HG03025 (cell line): ENCODE data around the gene SLC38A10.

ENCODE experiments used
- ATAC-seq: cut with Tn5 transposase; IDR thresholded peaks from one replicate; pipeline ENCODE4 v1.9.1; 2021; ENCODE audit warnings: mild to moderate bottlenecking, moderate library complexity; ENCODE audit not compliant: unreplicated experiment, low FRiP score

SLC38A10 gene

GRCh38 chr17:81282141-81282540 is 13.0 kb downstream of the SLC38A10 start:
- no peak for ATAC-seq

DNA sequence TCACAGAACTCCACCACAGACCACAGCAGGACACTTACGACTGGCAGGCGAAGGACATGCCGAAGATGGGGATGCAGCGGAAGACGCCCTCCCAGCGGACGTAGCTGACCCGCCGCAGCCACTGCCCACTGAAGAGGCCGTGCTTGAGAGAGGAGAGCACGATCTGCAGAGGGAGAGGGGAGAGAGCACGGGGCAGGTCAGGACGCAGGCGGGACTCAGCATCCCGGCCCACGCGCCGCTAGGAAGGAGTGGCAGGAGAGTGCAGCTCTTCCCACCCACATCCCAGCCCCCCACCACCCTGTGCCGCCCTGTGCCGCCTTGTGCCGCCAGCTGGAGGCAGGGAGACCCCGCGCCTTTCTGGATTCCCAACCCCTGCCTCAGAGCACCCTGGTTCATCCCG is 14.5 kb downstream of the SLC38A10 start:
- no peak for ATAC-seq

DNA sequence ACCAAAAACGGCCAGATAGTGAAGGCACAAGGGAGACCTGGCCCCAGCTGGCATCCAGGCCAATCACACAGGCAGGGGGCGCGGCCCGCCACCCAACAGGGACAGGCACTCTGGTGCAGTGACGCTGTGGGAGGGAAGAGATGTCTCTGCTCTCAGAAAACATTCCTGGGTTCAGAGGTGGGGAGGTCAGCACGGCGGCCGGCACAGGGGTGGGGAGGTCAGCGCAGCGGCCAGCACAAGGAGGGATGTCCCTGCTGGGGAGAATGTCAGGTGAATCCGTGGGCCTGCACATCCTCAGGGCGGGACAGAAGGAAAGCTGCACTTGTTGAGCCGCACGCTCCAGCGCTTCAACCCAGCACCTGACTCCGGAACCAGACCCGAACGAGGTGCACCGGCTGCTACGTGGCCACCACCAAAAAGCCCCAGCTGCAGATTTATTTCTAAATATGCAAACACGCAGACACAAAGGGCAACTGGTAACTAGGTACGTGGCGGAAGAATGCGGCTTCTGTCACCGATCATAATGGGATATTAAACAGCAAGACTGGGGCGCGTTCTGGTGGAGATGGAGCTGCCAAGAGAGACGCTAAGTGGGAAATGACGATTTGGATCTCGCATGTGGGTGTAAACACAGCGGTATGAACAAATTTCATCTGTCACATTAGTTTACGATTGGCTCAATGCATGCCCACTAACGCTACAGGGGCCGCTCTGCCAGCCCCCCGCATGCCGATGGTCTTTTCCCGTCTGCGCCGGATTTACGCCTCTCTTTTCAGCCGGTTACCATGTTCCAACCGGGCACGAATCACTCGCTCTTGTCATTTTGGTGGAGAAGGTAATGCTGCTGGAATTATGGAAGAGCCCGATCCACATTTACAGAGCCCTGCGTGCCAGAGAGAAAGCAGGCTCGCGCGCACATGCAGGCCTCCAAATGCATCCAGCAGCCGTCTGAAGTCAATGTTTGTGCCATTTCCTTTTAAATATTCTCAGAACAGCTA is 15.5 kb downstream of the SLC38A10 start:
- ATAC-seq: no peak

DNA sequence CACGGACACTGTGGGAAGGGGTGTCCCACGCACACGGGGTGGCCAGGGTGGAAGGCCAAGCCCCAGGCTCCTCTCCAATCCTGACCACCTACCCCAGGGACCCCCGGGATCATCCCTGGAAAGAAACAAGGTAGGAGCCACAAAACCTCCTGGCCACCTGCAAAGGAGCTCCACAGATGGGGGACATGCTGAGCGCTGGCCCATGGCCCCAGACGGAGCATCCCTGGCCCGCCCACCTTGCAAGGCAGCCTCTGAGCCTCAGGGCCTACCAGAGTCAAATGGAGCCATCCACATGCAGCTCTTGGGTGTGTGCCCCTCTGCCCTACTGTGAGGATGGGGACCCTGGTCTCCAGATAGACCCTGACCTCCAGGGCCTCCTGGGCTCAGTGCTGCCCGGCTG is 16.3 kb downstream of the SLC38A10 start:
- no peak for ATAC-seq

DNA sequence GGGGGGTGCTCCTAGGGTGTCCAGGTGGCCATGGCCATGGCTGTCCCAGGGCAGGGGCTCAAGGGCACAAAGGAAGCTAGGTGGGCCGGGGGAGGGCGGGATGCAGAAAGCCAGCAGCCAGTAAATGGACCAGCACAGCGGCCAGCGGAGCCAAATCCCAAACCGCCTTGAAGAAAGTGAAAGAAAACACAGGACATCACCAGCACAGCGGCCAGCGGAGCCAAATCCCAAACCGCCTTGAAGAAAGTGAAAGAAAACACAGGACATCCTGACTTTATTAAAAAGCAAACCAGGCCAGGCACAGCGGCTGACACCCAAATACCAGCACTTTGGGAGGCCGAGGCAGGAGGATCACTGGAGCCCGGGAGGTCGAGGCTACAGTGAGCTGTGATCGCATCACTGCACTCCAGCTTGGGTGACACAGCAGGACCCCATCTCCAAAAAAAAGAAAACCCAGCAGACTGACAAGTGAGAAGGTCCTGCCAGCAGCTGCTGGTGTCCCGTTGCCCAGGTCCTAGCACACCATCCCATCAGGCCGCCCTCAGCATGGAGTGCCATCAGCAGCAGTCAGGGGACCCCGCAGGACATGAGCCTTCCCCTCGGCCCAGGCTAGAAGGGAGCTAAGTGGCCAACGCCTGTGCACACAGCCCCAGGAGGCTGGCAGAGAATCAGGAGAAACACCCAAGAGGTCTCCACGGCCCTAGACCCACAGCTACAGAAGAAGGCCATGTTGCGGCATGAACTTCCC is 17.0 kb downstream of the SLC38A10 start:
- ATAC-seq: no peak

- no peak for ATAC-seq
Observed at GRCh38 chr17:81277421-81277820, 17.7 kb downstream of the SLC38A10 start.

GRCh38 chr17:81276781-81277180 is 18.3 kb downstream of the SLC38A10 start:
- no peak for ATAC-seq

GRCh38 chr17:81274471-81274855 is 20.6 kb downstream of the SLC38A10 start:
- no peak for ATAC-seq

DNA sequence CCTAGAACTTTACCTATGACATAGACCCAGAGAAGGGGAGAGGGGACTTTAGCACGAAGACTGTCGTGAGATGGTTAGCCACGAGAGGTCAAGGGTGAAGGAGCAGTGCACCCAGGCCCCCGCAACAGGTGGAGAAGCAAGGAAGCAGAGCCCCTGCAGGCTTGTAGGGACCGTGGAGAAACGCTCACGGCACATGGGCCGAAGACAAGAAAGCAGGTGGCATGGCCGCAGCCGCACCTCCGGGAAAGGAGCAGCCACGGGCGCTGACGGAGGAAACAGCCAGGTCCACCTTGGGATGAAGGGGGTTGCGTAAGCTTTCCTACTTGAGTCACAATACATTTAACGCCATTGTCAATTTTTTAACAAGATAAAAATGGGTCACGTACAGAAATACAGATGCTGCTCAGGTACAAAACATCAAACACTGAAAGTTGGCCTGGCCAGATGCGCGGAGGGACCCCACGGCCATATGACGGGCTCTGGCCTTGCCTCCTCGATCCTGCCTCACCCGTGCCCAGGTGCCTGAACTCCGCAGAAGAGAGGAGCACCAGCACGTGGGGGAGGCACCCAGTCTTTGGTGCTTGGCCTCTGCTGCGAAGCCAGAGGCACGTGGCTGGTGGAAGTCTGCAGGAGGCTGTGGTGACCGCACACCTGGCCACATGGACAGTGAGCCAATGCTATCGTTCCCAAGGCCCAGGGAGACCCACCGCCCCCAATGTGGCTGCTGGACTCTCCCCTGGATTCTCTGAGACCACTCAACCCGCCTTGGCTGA is 21.2 kb downstream of the SLC38A10 start:
- ATAC-seq: no peak

DNA sequence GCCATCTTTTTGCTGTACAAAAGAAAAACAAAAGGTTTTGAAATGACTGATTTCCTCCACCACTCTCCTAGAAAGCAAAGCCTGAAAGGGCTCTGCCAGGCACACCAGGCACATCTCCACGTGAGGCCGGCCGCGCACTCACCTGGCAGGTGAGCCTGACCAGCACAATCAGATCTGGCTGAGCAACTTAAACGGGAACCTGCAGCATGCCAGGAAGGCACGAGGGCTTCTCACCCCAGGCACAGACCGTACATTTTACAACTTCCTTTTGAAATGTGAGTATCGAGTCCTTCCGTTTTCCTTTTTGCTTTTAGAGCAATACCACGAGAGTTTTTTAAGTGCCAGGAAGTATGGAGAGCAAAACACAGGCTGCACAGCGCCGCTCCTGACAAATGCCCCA is 22.5 kb downstream of the SLC38A10 start:
- ATAC-seq: no peak

- ATAC-seq: no peak
Observed at GRCh38 chr17:81271226-81271625, 23.9 kb downstream of the SLC38A10 start.

DNA sequence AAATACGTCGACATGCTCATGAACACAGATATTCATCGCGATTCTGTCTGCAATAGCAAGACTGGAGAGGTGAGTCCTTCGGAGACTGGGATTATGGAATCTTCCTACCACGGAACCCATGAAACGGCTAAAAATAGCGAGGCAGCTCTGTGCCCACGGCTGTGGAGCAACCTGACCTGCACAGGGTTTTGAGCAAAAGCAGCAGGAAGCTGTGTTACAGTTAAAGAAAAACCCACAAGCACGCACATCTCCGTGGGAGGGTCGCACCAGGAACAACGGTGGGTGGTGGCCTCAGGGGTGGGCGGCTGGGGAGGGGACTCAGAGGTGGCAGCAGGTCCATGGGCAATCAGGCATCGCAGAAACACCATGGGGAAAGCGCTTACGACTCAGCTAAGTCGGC is 24.8 kb downstream of the SLC38A10 start:
- no peak for ATAC-seq

- no peak for ATAC-seq
Observed at GRCh38 chr17:81267390-81268067, 27.6 kb downstream of the SLC38A10 start.

GRCh38 chr17:81265576-81265975 is 29.5 kb downstream of the SLC38A10 start:
- ATAC-seq: no peak

- ATAC-seq: no peak
Observed at GRCh38 chr17:81264640-81265039, 30.5 kb downstream of the SLC38A10 start.

GRCh38 chr17:81263371-81264181 is 31.5 kb downstream of the SLC38A10 start:
- no peak for ATAC-seq

GRCh38 chr17:81261582-81262336 is 33.3 kb downstream of the SLC38A10 start:
- ATAC-seq: no peak

GRCh38 chr17:81261096-81261495 is 34.0 kb downstream of the SLC38A10 start:
- no peak for ATAC-seq

- no peak for ATAC-seq
Observed at GRCh38 chr17:81260641-81261040, 34.5 kb downstream of the SLC38A10 start.
